Ovary (tissue), 3 donors: ENCODE results near the gene ZNF70.

Experiments
- EP300 ChIP-seq: sonication (generic); formaldehyde crosslinking; IDR thresholded peaks from one replicate; pipeline ENCODE4 v1.6.1; 2017; ENCODE audit warnings: antibody characterized with exemption
- TF ChIP-seq, protein P1 (sequence below), 3 donors: fragments of 450-650 bp in 2 of 3; fragments of 200-600 bp in 1 of 3; IDR thresholded peaks; one replicate each; pipeline versions ENCODE4 v1.5.1 to v1.8.0; 2016 to 2022; ENCODE audit warnings: antibody characterized with exemption in 3 of 3, mild to moderate bottlenecking in 1 of 3
- donor health status: DM: no; HTN: no; CAD: no.

- no peak for TF ChIP-seq EP300
- TF ChIP-seq, protein P1, sequence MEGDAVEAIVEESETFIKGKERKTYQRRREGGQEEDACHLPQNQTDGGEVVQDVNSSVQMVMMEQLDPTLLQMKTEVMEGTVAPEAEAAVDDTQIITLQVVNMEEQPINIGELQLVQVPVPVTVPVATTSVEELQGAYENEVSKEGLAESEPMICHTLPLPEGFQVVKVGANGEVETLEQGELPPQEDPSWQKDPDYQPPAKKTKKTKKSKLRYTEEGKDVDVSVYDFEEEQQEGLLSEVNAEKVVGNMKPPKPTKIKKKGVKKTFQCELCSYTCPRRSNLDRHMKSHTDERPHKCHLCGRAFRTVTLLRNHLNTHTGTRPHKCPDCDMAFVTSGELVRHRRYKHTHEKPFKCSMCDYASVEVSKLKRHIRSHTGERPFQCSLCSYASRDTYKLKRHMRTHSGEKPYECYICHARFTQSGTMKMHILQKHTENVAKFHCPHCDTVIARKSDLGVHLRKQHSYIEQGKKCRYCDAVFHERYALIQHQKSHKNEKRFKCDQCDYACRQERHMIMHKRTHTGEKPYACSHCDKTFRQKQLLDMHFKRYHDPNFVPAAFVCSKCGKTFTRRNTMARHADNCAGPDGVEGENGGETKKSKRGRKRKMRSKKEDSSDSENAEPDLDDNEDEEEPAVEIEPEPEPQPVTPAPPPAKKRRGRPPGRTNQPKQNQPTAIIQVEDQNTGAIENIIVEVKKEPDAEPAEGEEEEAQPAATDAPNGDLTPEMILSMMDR (IDR thresholded peaks at IDR 0.05) = no peak
These were observed 31.8 kb upstream of the ZNF70 start for GRCh38 chr22:23782703-23783102.
